Measurements from ENCODE around the gene STAT1.

The STAT1 gene

DNA sequence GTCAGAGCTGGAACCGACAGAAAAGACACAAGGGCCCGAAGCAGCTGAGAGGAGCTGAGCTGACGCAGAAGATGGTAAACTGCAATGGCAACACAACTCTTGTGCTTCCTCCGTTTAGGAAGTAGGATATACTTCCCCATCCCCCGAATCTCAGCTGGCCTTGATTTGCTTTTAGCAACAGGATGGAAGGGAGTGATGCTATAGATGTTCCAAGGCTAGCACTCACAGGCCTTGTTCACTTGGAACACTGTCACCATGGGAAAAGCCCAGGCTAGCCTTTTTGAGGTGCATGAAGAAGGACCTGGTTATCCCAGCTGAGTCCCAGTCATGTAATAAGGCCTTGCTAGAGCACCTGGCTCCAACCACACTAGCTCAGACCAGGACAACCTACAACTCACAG, 26.0 kb downstream of the STAT1 start:
- Histone ChIP-seq H3K36me3 (ENCODE audit: insufficient read depth, low read length) (peaks cover 88% of the 10 kb centered on the region), H2AFZ (ENCODE audit: low read length) (no peak overlapping the region), H3K27me3 (ENCODE audit: insufficient read depth, low read length, poor library complexity, severe bottlenecking) (no peaks in the 10 kb centered on the region), H3K79me2 (ENCODE audit: insufficient read depth, low read length) (no peaks in the 10 kb centered on the region), H3F3A (ENCODE audit: low read depth) (no peaks in the 10 kb centered on the region), H3K9me3 (ENCODE audit: insufficient read depth, low read depth, low read length) (no peaks in the 10 kb centered on the region), H3K4me2 (ENCODE audit: low read depth, low read length, poor library complexity, severe bottlenecking) (no peak overlapping the region), H3K9ac (ENCODE audit: low read depth, low read length, poor library complexity, severe bottlenecking) (no peak overlapping the region), H3K9me2 (replicated peaks; ENCODE audit: low read depth, low read length) (no peaks in the 10 kb centered on the region), H3K4me1 (ENCODE audit: insufficient read depth, low read length, poor library complexity, severe bottlenecking) (peaks cover 14% of the 10 kb centered on the region), H3K4me3 (ENCODE audit: low read length, poor library complexity, severe bottlenecking) (no peak overlapping the region), H4K20me1 (ENCODE audit: insufficient read depth, low read length, poor library complexity, severe bottlenecking) (no peaks in the 10 kb centered on the region)
- TF ChIP-seq, protein P1, sequence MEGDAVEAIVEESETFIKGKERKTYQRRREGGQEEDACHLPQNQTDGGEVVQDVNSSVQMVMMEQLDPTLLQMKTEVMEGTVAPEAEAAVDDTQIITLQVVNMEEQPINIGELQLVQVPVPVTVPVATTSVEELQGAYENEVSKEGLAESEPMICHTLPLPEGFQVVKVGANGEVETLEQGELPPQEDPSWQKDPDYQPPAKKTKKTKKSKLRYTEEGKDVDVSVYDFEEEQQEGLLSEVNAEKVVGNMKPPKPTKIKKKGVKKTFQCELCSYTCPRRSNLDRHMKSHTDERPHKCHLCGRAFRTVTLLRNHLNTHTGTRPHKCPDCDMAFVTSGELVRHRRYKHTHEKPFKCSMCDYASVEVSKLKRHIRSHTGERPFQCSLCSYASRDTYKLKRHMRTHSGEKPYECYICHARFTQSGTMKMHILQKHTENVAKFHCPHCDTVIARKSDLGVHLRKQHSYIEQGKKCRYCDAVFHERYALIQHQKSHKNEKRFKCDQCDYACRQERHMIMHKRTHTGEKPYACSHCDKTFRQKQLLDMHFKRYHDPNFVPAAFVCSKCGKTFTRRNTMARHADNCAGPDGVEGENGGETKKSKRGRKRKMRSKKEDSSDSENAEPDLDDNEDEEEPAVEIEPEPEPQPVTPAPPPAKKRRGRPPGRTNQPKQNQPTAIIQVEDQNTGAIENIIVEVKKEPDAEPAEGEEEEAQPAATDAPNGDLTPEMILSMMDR (conservative IDR thresholded peaks at IDR 0.05; ENCODE audit: low read length): no peak

DNA sequence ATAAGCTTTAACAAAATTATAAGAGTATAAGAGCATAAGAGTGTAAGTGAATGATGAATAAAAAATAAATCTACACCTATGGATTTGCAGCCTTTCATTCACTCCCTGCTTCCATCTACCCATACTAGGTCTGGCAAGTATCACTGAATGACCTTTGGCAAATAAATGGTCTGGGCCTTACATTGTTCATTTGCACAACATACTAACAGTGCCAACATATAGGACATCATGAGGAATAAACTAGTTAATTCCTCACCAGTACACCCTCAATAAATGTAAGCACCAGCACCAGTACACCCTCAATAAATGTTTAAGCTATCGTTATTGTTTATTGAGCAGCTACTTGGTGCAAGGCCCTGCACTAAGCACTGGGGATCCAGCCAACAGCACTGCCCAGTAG, 26.9 kb downstream of the STAT1 start:
- H3K4me2 ChIP-seq (ENCODE audit: low read depth, low read length, poor library complexity, severe bottlenecking): no peak overlapping the region
- no peak overlapping the region for H3K4me3 ChIP-seq (ENCODE audit: low read length, poor library complexity, severe bottlenecking)
- H3K79me2 ChIP-seq (ENCODE audit: insufficient read depth, low read length): no peaks in the 10 kb centered on the region
- no peaks in the 10 kb centered on the region for H3K9me2 ChIP-seq (replicated peaks; ENCODE audit: low read depth, low read length)
- peaks cover 14% of the 10 kb centered on the region for H3K4me1 ChIP-seq (ENCODE audit: insufficient read depth, low read length, poor library complexity, severe bottlenecking)
- no peak overlapping the region for H2AFZ ChIP-seq (ENCODE audit: low read length)
- H3K27me3 ChIP-seq (ENCODE audit: insufficient read depth, low read length, poor library complexity, severe bottlenecking): no peaks in the 10 kb centered on the region
- peaks cover 89% of the 10 kb centered on the region for H3K36me3 ChIP-seq (ENCODE audit: insufficient read depth, low read length)
- H3F3A ChIP-seq (ENCODE audit: low read depth): no peaks in the 10 kb centered on the region
- no peaks in the 10 kb centered on the region for H3K9me3 ChIP-seq (ENCODE audit: insufficient read depth, low read depth, low read length)
- no peaks in the 10 kb centered on the region for H4K20me1 ChIP-seq (ENCODE audit: insufficient read depth, low read length, poor library complexity, severe bottlenecking)
- no peak overlapping the region for H3K9ac ChIP-seq (ENCODE audit: low read depth, low read length, poor library complexity, severe bottlenecking)
- no peak for TF ChIP-seq EZH2phosphoT487 (IDR thresholded peaks at IDR 0.05; ENCODE audit: borderline replicate concordance)
- TF ChIP-seq, protein P1 (conservative IDR thresholded peaks at IDR 0.05; ENCODE audit: low read length): no peak

DNA sequence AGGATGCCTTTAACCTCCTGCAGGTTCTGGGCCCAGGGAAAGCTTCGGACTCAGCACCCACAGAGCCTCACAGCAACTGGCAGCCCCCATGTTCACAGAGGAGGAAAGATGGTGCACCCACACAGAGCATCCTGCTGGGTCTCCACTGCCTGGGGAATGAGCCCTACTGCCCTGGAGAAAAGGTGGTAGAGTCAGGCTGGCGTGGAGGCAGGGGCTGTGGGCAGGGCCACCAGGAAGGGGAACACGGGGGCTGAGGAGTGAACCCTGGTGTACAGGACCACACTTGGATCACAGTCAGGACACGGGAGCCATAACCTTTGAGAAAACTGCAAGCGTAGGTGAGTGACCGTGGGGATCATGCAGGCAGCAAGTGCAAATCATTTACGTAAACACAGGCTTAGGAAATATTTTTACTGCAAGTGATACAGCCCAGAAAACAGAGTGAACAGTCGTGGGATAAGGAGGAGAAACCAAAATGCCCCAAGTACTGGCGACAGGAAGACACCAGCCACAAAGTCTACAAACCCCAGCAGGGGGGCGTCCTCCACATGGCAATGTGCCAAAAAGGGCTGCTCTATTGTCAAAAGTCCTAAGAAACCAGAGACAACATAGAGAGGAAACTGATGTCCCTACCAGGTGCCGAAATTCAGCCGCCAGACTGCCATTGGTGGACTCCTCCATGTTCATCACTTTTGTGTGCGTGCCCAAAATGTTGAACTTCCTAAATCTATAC, 27.6 kb downstream of the STAT1 start:
- no peaks in the 10 kb centered on the region for H4K20me1 ChIP-seq (ENCODE audit: insufficient read depth, low read length, poor library complexity, severe bottlenecking)
- H3K9me3 ChIP-seq (ENCODE audit: insufficient read depth, low read depth, low read length): no peaks in the 10 kb centered on the region
- peaks cover 21% of the 10 kb centered on the region for H3K4me1 ChIP-seq (ENCODE audit: insufficient read depth, low read length, poor library complexity, severe bottlenecking)
- peaks cover 84% of the 10 kb centered on the region for H3K36me3 ChIP-seq (ENCODE audit: insufficient read depth, low read length)
- no peaks in the 10 kb centered on the region for H3K27me3 ChIP-seq (ENCODE audit: insufficient read depth, low read length, poor library complexity, severe bottlenecking)
- H3K4me2 ChIP-seq (ENCODE audit: low read depth, low read length, poor library complexity, severe bottlenecking): peak overlapping the region; percentile 58
- no peak overlapping the region for H2AFZ ChIP-seq (ENCODE audit: low read length)
- H3K9ac ChIP-seq (ENCODE audit: low read depth, low read length, poor library complexity, severe bottlenecking): peak overlapping the region; percentile 38
- peak overlapping the region; percentile 2 for H3K4me3 ChIP-seq (ENCODE audit: low read length, poor library complexity, severe bottlenecking)
- no peaks in the 10 kb centered on the region for H3K79me2 ChIP-seq (ENCODE audit: insufficient read depth, low read length)
- no peaks in the 10 kb centered on the region for H3F3A ChIP-seq (ENCODE audit: low read depth)
- H3K9me2 ChIP-seq (replicated peaks; ENCODE audit: low read depth, low read length): no peaks in the 10 kb centered on the region
- no peak for TF ChIP-seq EZH2phosphoT487 (IDR thresholded peaks at IDR 0.05; ENCODE audit: borderline replicate concordance)
- TF ChIP-seq, protein P1 (conservative IDR thresholded peaks at IDR 0.05; ENCODE audit: low read length): no peak

Measured in Loucy (cell line).